DOHH2 (cell line): ENCODE results near the gene AMZ2.
"Not testable (repeated sequence)": the region's sequence is repeated elsewhere in the genome, so short reads cannot be mapped to it uniquely, and the experiment has no call there.

Experiments
- EZH2phosphoT487 ChIP-seq: fragments of 200-600 bp; sonication (generic); IDR thresholded peaks from 2 replicates; pipeline ENCODE4 v1.6.1; 2017; ENCODE audit warnings: borderline replicate concordance, mild to moderate bottlenecking, antibody characterized with exemption, low read length, moderate library complexity, mixed read lengths
- TF ChIP-seq, protein P1 (sequence below): fragments of 200-600 bp; sonication (generic); IDR thresholded peaks from one replicate; pipeline ENCODE4 v1.5.1; 2014; ENCODE audit warnings: antibody characterized with exemption, mild to moderate bottlenecking, low read depth, low read length; ENCODE audit not compliant: poor library complexity, severe bottlenecking

DNA sequence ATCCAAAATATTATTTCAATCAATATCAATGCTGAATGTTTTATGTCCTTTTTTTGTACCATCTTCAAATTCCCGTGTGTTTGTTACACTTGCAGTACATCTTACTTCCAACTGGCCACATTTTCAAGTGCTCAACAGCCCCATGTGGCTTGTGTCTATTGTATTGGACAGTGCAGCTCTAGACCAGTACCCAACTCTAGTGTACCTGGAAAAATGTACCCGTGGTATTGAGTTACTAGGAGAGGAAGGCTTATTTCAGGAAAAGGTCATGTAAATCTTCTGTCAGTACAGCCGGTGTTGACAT lies 11.8 kb downstream of the AMZ2 start:
- TF ChIP-seq, protein P1, sequence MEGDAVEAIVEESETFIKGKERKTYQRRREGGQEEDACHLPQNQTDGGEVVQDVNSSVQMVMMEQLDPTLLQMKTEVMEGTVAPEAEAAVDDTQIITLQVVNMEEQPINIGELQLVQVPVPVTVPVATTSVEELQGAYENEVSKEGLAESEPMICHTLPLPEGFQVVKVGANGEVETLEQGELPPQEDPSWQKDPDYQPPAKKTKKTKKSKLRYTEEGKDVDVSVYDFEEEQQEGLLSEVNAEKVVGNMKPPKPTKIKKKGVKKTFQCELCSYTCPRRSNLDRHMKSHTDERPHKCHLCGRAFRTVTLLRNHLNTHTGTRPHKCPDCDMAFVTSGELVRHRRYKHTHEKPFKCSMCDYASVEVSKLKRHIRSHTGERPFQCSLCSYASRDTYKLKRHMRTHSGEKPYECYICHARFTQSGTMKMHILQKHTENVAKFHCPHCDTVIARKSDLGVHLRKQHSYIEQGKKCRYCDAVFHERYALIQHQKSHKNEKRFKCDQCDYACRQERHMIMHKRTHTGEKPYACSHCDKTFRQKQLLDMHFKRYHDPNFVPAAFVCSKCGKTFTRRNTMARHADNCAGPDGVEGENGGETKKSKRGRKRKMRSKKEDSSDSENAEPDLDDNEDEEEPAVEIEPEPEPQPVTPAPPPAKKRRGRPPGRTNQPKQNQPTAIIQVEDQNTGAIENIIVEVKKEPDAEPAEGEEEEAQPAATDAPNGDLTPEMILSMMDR: not testable (repeated sequence)
- not testable (repeated sequence) for TF ChIP-seq EZH2phosphoT487
